ENCODE measurements around the gene KIAA0513. TPM values are rescaled to one million over a fixed set of nuclear protein-coding genes. Genes with fewer than 3 reads are reported as not detected.

KIAA0513 gene
- total and polyA plus RNA-seq, 2 of the 13 experiments (the other 11 are each of a cell fraction or from before 2014, with no cell fraction given), result 1.8 TPM

DNA sequence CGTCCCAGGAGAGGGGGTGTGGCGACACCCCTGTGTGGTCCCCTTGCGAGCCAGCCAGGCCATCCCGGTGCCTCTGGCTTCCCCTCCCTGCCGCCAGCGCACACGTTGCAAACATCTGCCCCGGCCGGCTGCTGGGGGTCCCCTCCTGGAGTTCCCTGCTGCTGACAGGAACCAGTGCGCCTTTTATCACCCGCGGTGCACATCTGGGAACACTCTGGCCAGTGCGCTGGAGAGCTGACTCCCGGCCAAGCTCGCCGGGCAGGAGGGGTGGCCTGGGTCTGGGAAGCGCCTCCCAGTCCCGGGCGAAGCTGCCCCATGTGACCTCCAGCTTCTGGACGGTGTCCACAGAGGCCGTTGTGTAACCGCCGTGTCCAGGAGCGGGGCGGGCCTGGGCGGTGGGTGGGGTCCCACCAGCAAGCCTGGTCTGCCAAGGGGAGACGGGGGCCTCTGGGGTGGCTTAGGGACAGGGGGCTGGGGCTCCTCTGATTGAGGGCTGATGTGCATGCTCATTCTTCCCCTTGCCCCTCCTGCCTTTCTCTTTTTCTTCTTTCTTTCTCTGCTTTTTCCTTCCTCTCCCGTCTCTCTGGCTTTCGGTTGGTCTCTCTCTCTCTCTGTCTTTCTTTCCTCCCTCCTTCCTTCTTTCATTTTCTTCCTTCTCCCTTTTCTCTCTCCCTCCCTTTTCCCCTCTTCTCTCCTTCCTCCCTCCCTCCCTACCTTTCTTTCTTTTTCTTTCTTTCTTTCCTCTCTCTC, 109.9 kb downstream of the KIAA0513 start (continued):
- TF ChIP-seq, protein P1, sequence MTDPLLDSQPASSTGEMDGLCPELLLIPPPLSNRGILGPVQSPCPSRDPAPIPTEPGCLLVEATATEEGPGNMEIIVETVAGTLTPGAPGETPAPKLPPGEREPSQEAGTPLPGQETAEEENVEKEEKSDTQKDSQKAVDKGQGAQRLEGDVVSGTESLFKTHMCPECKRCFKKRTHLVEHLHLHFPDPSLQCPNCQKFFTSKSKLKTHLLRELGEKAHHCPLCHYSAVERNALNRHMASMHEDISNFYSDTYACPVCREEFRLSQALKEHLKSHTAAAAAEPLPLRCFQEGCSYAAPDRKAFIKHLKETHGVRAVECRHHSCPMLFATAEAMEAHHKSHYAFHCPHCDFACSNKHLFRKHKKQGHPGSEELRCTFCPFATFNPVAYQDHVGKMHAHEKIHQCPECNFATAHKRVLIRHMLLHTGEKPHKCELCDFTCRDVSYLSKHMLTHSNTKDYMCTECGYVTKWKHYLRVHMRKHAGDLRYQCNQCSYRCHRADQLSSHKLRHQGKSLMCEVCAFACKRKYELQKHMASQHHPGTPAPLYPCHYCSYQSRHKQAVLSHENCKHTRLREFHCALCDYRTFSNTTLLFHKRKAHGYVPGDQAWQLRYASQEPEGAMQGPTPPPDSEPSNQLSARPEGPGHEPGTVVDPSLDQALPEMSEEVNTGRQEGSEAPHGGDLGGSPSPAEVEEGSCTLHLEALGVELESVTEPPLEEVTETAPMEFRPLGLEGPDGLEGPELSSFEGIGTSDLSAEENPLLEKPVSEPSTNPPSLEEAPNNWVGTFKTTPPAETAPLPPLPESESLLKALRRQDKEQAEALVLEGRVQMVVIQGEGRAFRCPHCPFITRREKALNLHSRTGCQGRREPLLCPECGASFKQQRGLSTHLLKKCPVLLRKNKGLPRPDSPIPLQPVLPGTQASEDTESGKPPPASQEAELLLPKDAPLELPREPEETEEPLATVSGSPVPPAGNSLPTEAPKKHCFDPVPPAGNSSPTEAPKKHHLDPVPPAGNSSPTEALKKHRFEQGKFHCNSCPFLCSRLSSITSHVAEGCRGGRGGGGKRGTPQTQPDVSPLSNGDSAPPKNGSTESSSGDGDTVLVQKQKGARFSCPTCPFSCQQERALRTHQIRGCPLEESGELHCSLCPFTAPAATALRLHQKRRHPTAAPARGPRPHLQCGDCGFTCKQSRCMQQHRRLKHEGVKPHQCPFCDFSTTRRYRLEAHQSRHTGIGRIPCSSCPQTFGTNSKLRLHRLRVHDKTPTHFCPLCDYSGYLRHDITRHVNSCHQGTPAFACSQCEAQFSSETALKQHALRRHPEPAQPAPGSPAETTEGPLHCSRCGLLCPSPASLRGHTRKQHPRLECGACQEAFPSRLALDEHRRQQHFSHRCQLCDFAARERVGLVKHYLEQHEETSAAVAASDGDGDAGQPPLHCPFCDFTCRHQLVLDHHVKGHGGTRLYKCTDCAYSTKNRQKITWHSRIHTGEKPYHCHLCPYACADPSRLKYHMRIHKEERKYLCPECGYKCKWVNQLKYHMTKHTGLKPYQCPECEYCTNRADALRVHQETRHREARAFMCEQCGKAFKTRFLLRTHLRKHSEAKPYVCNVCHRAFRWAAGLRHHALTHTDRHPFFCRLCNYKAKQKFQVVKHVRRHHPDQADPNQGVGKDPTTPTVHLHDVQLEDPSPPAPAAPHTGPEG (CRISPR knock-in tag; IDR thresholded peaks at IDR 0.05), result no peak
- TF ChIP-seq KAT2B (IDR thresholded peaks at IDR 0.05; ENCODE audit: borderline replicate concordance, low read depth, low read length) (no peak), BCL6 (CRISPR knock-in tag; IDR thresholded peaks at IDR 0.05) (peak; percentile 63), ZNF510 (CRISPR knock-in tag; IDR thresholded peaks at IDR 0.05; ENCODE audit: low read depth) (peak; percentile 77), ZNF382 (CRISPR knock-in tag; IDR thresholded peaks at IDR 0.05; ENCODE audit: borderline replicate concordance) (no peak), BRD4 (CRISPR knock-in tag; IDR thresholded peaks at IDR 0.05) (peak; percentile 89), SRY (CRISPR knock-in tag; IDR thresholded peaks at IDR 0.05) (0 out of 2 replicates have a peak, but pooled peaks have one; percentile 30), SMARCC2 (IDR thresholded peaks at IDR 0.05) (no peak), STAT5B (CRISPR knock-in tag; IDR thresholded peaks at IDR 0.05) (peak; percentile 57; the same call in 1 of the 2 replicates), ZNF331 (CRISPR knock-in tag; IDR thresholded peaks at IDR 0.05) (peak; percentile 86; the same call in 1 of the 2 replicates), ZNF788 (CRISPR knock-in tag; IDR thresholded peaks at IDR 0.05; ENCODE audit: borderline replicate concordance) (peak; percentile 72; the same call in 1 of the 2 replicates), ZNF354B (CRISPR knock-in tag; IDR thresholded peaks at IDR 0.05) (no peak), ZNF296 (CRISPR knock-in tag; conservative IDR thresholded peaks at IDR 0.05) (0 out of 2 replicates have a peak, but pooled peaks have one; percentile 36), AHR (CRISPR knock-in tag; IDR thresholded peaks at IDR 0.05) (0 out of 2 replicates have a peak, but pooled peaks have one; percentile 64), SETDB1 (CRISPR knock-in tag; IDR thresholded peaks at IDR 0.05; ENCODE audit: borderline replicate concordance) (no peak)
- TF ChIP-seq, protein P2, sequence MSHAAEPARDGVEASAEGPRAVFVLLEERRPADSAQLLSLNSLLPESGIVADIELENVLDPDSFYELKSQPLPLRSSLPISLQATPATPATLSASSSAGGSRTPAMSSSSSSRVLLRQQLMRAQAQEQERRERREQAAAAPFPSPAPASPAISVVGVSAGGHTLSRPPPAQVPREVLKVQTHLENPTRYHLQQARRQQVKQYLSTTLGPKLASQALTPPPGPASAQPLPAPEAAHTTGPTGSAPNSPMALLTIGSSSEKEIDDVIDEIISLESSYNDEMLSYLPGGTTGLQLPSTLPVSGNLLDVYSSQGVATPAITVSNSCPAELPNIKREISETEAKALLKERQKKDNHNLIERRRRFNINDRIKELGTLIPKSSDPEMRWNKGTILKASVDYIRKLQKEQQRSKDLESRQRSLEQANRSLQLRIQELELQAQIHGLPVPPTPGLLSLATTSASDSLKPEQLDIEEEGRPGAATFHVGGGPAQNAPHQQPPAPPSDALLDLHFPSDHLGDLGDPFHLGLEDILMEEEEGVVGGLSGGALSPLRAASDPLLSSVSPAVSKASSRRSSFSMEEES (CRISPR knock-in tag; IDR thresholded peaks at IDR 0.05), result peak; percentile 94
- TF ChIP-seq, protein P3, sequence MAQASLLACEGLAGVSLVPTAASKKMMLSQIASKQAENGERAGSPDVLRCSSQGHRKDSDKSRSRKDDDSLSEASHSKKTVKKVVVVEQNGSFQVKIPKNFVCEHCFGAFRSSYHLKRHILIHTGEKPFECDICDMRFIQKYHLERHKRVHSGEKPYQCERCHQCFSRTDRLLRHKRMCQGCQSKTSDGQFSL (CRISPR knock-in tag; IDR thresholded peaks at IDR 0.05), result peak; percentile 82
- TF ChIP-seq, protein P4, sequence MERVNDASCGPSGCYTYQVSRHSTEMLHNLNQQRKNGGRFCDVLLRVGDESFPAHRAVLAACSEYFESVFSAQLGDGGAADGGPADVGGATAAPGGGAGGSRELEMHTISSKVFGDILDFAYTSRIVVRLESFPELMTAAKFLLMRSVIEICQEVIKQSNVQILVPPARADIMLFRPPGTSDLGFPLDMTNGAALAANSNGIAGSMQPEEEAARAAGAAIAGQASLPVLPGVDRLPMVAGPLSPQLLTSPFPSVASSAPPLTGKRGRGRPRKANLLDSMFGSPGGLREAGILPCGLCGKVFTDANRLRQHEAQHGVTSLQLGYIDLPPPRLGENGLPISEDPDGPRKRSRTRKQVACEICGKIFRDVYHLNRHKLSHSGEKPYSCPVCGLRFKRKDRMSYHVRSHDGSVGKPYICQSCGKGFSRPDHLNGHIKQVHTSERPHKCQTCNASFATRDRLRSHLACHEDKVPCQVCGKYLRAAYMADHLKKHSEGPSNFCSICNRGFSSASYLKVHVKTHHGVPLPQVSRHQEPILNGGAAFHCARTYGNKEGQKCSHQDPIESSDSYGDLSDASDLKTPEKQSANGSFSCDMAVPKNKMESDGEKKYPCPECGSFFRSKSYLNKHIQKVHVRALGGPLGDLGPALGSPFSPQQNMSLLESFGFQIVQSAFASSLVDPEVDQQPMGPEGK (CRISPR knock-in tag; IDR thresholded peaks at IDR 0.05), result peak; percentile 98
- TF ChIP-seq, protein P5, sequence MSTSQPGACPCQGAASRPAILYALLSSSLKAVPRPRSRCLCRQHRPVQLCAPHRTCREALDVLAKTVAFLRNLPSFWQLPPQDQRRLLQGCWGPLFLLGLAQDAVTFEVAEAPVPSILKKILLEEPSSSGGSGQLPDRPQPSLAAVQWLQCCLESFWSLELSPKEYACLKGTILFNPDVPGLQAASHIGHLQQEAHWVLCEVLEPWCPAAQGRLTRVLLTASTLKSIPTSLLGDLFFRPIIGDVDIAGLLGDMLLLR (CRISPR knock-in tag; IDR thresholded peaks at IDR 0.05), result 0 out of 2 replicates have a peak, but pooled peaks have one; percentile 51

Data from HepG2 (cell line).